SKM-1 (cell line): ENCODE data around the gene CAMTA1.

ENCODE experiments used
- DNase-seq: peaks from one replicate; lab custom pipeline; 2025; ENCODE audit not compliant: unreplicated experiment; lab: John Stamatoyannopoulos, UW

CAMTA1 gene

DNA sequence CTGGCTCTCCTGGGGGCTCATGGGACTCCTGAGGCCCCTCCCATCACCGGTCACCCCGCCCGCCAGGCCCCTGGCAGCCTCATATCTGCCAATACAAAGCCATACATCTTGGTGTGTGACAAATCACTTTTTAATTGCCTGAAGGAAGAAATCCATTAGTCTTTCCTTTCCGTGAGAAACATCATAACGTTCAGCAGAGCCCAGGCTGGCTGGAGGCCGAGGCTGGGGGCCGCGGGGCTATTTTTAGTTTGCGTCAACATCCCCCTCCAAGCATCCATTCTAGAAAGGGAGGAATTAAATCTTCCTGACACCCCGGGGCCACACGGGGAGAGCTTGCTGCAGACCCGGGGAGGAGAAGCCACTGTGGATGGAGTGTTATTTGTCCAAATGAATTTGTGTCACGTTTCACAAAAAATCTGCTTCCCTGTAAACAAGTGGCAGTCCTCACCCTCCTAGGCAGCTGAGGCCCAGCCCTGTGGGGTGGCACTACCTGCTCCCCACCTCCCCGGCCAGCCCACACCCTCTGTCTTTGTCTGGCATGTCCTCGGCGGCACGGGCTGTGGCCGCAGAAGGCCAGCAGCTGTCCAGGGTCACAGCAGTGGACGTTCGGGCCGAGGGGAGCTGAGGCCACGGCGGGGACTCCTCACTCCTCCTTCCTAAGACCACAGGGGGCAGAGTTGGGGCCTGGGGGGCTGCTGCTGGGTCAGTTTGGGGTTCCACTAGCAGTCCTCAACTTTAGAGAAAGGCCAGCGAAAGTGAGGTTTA is 749.0 kb downstream of the CAMTA1 start:
- DNase-seq = no peak

DNA sequence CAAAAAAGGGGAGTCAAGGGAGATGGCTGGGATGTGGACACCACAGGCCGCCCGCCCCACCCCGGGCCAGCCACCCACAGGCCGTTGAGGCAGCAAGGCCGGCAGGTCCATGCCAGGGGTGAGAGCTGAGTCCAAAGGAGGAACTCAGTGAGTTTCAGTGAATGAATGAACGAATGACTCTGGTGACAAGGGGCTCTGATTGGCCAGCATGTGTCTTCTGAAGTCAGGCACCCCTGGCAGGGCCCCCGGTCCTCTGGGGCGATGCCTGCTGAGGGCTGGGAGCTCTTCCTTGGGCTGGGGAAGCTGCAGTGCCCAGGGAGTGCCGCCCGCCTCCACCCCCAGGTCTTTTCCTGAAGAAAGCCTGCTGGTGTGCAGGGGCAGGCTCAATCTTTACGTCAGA is 749.8 kb downstream of the CAMTA1 start:
- no peak for DNase-seq

DNA sequence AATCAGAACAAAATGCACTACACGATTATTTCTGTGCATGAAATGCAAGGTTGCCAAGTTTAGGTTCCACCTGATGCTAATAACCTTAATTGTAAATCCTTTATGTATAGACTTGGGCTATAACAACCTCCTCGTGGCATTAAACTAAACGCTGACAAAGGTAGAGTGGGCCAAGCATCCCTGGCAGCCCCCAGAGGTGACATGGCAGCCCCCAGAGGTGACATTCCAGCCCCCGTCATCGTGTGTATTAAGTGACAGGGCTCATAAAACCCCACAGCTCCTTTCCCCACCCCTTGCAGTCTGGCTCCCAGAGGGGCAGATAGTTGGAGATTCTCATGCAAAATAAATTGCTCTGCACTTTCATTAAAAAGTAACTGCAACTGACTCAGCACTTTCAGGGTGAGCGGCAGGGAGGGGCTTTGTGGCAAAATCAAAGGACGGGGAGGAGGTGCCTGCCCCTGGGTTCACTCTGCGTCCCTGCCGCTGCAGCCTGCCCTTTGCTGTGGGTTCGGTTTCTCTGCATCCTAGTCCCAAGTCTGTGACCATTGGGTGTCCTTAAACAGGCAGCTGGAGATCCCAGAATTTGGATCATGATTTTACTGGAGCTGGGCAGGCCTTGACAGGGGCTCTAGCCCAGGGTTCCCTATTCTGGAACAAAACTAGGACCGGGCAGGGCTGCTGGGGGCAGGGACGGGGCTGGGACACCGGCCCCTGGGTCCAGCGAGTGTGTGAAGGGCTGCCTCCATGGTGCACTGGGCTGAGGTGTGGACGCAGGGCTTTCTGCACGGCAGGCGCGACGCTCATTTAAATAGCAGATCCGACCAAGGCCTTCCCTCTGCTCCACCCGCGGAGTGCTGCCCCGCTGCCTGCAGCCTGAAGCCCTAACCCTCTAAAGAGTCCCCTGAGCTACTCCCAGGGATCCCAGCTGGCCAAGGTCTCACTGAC is 751.0 kb downstream of the CAMTA1 start:
- DNase-seq = no peak

GRCh38 chr1:7536891-7537591 is 751.8 kb downstream of the CAMTA1 start:
- DNase-seq = no peak

DNA sequence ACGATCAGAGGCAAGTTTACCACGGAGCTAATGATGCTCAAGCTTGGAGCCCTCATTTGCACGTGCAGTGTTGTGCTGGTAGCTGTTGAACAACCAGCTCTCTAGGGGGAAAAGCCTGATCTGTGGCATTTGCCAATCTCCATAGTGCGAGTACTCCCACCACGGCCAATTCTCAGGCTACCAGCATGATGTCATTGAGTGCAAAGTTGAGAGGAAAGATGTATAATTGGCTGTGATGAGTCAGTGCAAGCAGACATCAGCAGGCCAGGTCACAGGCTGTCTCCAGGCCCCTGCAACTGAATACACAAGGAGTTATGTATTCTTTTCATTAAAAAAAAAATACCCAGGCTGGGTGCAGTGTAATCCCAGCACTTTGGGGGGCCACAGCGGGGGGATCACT is 752.8 kb downstream of the CAMTA1 start:
- no peak for DNase-seq

DNA sequence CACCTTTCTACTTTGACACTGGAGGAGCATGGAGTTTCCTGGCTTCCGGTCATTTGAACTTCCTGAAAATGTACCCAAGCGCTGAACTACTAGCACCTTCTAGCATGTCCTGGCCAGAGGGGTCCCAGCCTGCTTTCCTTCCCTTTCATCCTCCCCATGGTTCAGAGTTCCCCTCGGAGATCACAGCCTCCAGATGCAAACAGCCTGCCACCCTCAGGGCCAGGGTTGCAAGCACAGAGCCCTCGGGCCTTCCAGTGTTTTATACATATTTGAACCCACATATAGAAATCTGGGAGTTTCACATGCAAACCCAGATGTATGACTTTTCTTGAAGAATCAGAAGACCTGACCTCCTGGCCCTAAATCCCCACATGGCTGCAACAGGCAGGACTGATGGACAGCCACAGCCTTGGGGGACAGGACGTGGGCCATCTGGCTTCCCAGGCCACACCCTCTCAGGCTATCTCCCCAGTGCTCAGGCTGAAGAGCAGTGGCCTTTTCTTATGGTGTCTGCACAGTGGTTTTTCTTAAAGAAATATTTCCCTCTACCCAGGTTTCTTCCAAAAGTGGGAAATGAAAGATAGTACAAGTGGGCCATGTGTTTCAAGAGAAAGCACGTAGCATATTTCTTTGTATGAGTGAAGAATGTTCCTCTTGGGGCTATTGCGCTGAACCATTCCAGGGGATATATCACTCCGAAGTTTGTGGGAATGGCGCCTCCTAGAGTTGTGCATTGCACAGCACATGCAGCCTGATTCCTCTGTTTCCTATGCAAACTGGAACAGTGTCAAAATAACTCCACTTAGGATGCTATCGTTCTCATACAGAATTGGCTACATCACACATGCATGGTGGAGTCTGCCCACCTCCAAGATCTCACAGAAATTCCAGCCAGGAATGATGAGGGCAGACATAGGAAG is 753.9 kb downstream of the CAMTA1 start:
- DNase-seq = no peak

GRCh38 chr1:7539769-7540175 is 754.5 kb downstream of the CAMTA1 start:
- no peak for DNase-seq

GRCh38 chr1:7540816-7541215 is 755.6 kb downstream of the CAMTA1 start:
- no peak for DNase-seq

- no peak for DNase-seq
These were observed 756.4 kb downstream of the CAMTA1 start for GRCh38 chr1:7541629-7542028.

GRCh38 chr1:7543718-7544090 is 758.5 kb downstream of the CAMTA1 start:
- DNase-seq = no peak

DNA sequence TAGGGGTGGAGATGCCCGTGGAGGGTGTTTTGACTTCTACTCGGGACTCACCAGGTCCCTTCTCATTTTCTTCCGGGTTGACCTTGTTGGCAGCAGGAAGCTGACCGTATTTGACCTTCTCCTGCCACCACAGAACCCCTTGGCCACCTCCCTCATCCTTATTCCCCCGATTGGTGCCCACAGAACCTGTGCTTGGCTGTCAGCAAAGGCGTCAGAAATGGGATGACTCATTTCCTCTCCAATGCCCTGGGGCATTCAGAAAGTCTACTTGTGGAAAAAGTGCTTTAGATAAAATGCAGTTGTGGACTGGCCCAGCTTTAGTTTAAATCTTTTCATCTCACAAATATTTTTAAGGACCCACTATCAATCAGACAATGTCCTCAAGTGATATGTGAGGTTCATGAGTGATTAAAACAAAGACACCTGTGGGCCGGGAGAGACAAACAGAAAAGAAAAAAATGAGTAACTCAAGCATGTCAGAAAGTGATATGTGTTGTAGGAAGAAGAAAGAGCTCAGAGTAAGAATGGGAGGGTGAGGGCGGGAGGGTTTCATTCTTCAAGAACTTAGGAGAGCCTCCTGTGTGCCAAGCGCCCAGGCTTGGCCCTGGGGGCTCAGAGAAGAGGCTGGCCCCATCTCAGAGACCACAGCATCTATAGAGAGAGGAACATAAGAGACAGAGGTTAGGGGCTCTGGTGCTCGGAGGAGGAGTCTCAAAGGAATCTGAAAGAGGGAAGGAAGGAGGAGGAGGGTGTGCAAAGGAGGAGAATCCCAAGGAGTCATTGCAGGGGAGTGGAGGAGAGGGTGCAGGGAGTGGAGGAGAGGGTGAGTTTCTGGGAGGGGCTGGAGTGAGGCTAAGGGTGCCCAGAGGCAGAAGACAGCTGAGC is 764.3 kb downstream of the CAMTA1 start:
- no peak for DNase-seq

DNA sequence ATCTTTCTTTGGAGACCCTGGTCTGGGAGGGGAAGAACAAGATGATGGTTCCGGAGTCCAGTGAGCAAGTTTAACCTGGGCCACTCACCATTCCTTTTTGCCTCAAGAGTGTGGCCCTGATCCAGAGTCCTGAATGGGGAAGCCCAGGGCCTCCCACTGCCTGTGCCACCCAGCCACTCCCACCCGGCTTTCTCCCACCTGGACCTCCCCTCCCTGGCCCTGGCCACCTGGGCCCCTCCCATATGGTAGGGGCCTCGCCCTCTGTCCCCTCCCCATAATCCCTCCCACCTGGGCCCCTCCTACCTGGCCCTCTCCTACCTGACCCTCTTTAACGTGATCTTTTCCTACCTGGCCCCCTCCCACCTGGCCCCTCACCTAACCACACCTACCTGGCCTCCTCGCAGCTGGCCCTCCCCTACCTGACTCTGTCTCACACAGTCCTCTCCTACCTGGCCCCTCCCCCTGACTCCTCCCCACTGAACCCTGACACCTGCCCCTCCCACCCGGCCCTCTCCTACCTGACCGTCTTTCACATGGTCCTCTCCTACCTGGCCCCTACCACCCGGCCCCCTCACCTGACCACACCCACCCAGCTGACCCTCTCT is 765.1 kb downstream of the CAMTA1 start:
- no peak for DNase-seq

DNA sequence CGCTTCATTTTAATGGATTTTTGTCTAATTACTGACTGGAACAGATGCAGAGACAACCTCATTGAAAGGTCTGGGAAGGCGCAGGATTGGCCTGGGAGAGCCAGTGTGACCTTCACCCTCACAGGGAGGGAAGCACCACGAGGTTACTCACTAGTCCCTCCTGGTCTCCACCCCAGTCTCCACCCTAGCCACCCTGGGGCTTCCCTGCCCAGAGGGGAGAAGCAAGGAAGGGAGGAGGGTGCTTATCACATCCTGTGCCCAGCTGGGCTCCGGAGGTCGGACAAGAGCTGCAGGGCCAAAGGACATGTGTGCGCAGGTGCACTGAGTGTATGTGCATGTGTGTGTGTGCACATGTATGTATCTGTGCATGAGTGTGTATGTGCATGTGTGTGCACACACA is 765.7 kb downstream of the CAMTA1 start:
- DNase-seq = no peak

DNA sequence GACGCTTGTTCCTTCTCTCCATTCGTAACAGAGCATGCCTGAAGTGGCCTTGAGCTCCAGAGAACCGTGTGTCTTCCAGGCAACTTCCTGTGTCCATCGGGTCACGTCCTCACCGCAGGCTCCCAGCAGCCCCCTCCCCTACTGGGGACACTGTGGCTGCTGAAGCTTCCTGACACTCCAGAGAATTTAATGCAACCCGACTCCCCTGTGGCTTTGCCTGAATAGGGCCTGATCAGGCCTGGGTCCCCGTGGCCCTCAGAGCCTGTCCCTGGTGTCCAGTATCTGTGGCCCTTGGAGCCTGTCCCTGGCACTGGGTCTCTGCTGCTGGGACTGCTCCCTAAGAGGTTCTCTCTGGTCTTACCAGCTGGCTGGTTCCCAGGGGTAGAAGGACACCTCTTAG is 766.2 kb downstream of the CAMTA1 start:
- no peak for DNase-seq

GRCh38 chr1:7552402-7552801 is 767.1 kb downstream of the CAMTA1 start:
- no peak for DNase-seq

GRCh38 chr1:7553042-7553690 is 767.9 kb downstream of the CAMTA1 start:
- DNase-seq = no peak

DNA sequence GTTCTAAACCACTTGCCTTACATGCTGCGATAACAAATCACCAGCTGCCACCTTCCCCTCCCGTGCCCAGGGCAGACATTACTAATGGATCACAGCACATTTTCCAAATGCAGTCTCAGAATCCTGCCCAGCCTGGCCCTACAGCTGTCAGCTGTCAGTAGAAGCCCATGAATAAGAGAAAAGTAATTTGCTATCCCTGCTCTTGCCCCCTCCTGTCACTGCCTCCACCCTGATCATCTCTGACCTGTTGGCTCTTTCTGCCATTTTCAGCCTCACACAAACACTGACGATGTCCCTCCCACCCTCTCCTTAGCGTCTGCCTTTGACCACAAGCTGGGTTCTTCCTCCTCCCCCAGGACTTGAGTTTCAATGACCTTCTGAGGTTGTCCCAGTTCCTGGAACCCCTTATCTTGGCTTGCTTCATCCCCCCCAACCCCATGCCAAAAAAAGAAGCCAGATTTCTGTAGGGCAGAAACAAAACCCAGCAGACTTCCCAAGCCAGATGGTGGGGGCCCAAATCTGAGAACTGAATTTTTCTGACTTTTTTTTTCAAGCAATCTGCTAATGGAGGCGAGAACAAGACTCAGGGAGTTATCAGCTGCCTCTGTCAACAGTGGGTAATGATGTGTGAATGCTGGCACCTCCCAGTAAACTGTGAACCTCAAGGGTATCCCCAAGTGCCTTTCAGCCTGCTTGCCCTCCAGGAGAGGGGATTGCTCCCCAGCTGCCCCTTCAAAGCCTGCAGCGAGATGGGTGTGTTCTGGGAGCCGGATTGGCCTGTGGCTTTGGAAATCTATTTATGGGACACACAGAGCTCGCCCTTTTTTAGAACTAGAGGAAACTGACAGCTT is 769.4 kb downstream of the CAMTA1 start:
- no peak for DNase-seq
